HUES64 (cell line): ENCODE data around the gene CDH4.

ENCODE experiments used
- H3K27ac ChIP-seq: 2 replicates; pipeline ENCODE4 v1.7.0; 2013; ENCODE audit warnings: low read depth, low read length, inconsistent platforms
- H3K27me3 ChIP-seq: 2 replicates; pipeline ENCODE4 v1.6.1; 2013; ENCODE audit warnings: mild to moderate bottlenecking, low read length; ENCODE audit not compliant: insufficient read depth
- H3K36me3 ChIP-seq: 2 replicates; pipeline ENCODE4 v1.6.1; 2013; ENCODE audit warnings: mild to moderate bottlenecking, low read length; ENCODE audit not compliant: insufficient read depth
- H3K4me1 ChIP-seq: 2 replicates; pipeline ENCODE4 v1.6.1; 2013; ENCODE audit warnings: mild to moderate bottlenecking, low read length, moderate library complexity; ENCODE audit not compliant: insufficient read depth
- H3K4me3 ChIP-seq: 2 replicates; pipeline ENCODE4 v1.5.1; 2013; ENCODE audit warnings: mild to moderate bottlenecking, low read length, moderate library complexity
- H3K9ac ChIP-seq: 2 replicates; pipeline ENCODE4 v1.6.1; 2013; ENCODE audit warnings: mild to moderate bottlenecking, low read depth, low read length
- H3K9me3 ChIP-seq: 2 replicates; pipeline ENCODE4 v1.6.1; 2013; ENCODE audit warnings: low read depth, low read length; ENCODE audit not compliant: insufficient read depth
- WGBS: fragments of 150-250, 120-280 bp; methylation state at CpG from one replicate; pipeline ENCODE4 v1.1.7; 2013; ENCODE audit warnings: missing lambda C conversion rate; 5-methylcytosine and 5-hydroxymethylcytosine counted together

The CDH4 gene

GRCh38 chr20:61802721-61803311, 550.8 kb downstream of the CDH4 start:
- 92% methylated on average over 36 of the region's 36 CpGs for WGBS
- H3K27me3 ChIP-seq = no peaks in the 10 kb centered on the region

GRCh38 chr20:61803416-61803914, 551.4 kb downstream of the CDH4 start:
- Histone ChIP-seq H3K27me3 (no peaks in the 10 kb centered on the region), H3K9ac (no peak overlapping the region), H3K36me3 (no peaks in the 10 kb centered on the region), H3K4me3 (no peak overlapping the region), H3K9me3 (no peaks in the 10 kb centered on the region), H3K4me1 (no peaks in the 10 kb centered on the region), H3K27ac (no peak overlapping the region)
- 66% methylated on average over 19 of the region's 19 CpGs for whole genome bisulfite sequencing

More at GRCh38 chr20:61802721-61803311, 550.8 kb downstream of the CDH4 start:
- no peak overlapping the region for H3K9ac ChIP-seq
- no peaks in the 10 kb centered on the region for H3K9me3 ChIP-seq
- H3K4me1 ChIP-seq = no peaks in the 10 kb centered on the region
- H3K4me3 ChIP-seq = no peak overlapping the region
- H3K27ac ChIP-seq = no peak overlapping the region
- H3K36me3 ChIP-seq = no peaks in the 10 kb centered on the region

GRCh38 chr20:61803915-61804751, 552.1 kb downstream of the CDH4 start:
- no peaks in the 10 kb centered on the region for H3K4me1 ChIP-seq
- no peak overlapping the region for H3K9ac ChIP-seq
- no peak overlapping the region for H3K4me3 ChIP-seq
- H3K27me3 ChIP-seq = no peaks in the 10 kb centered on the region
- H3K36me3 ChIP-seq = no peaks in the 10 kb centered on the region
- WGBS = 81% methylated on average over 27 of the region's 27 CpGs
- H3K9me3 ChIP-seq = no peaks in the 10 kb centered on the region
- H3K27ac ChIP-seq = no peak overlapping the region

GRCh38 chr20:61804752-61805295, 552.8 kb downstream of the CDH4 start:
- H3K9ac ChIP-seq = no peak overlapping the region
- H3K27ac ChIP-seq = no peak overlapping the region
- H3K4me3 ChIP-seq = no peak overlapping the region
- 92% methylated on average over 13 of the region's 13 CpGs for WGBS
- no peaks in the 10 kb centered on the region for H3K36me3 ChIP-seq
- no peaks in the 10 kb centered on the region for H3K9me3 ChIP-seq
- H3K27me3 ChIP-seq = no peaks in the 10 kb centered on the region
- H3K4me1 ChIP-seq = no peaks in the 10 kb centered on the region

GRCh38 chr20:61805365-61805764, 553.3 kb downstream of the CDH4 start:
- WGBS = 94% methylated on average over 12 of the region's 12 CpGs
- Histone ChIP-seq H3K27me3 (no peaks in the 10 kb centered on the region), H3K9ac (no peak overlapping the region), H3K4me1 (no peaks in the 10 kb centered on the region), H3K4me3 (no peak overlapping the region), H3K36me3 (no peaks in the 10 kb centered on the region), H3K27ac (no peak overlapping the region), H3K9me3 (no peaks in the 10 kb centered on the region)

GRCh38 chr20:61805781-61806180, 553.7 kb downstream of the CDH4 start:
- no peak overlapping the region for H3K27ac ChIP-seq
- no peaks in the 10 kb centered on the region for H3K27me3 ChIP-seq
- H3K9me3 ChIP-seq = no peaks in the 10 kb centered on the region
- WGBS = 92% methylated on average over 8 of the region's 8 CpGs
- no peak overlapping the region for H3K9ac ChIP-seq
- no peaks in the 10 kb centered on the region for H3K36me3 ChIP-seq
- H3K4me1 ChIP-seq = no peaks in the 10 kb centered on the region
- no peak overlapping the region for H3K4me3 ChIP-seq

GRCh38 chr20:61806314-61806713, 554.3 kb downstream of the CDH4 start:
- no peaks in the 10 kb centered on the region for H3K9me3 ChIP-seq
- no peak overlapping the region for H3K4me3 ChIP-seq
- WGBS = 95% methylated on average over 16 of the region's 16 CpGs
- H3K4me1 ChIP-seq = no peaks in the 10 kb centered on the region
- no peak overlapping the region for H3K27ac ChIP-seq
- no peaks in the 10 kb centered on the region for H3K36me3 ChIP-seq
- H3K9ac ChIP-seq = no peak overlapping the region
- no peaks in the 10 kb centered on the region for H3K27me3 ChIP-seq

GRCh38 chr20:61806995-61807394, 554.9 kb downstream of the CDH4 start:
- Histone ChIP-seq H3K4me3 (no peak overlapping the region), H3K36me3 (no peaks in the 10 kb centered on the region), H3K27ac (no peak overlapping the region), H3K4me1 (no peaks in the 10 kb centered on the region), H3K9me3 (no peaks in the 10 kb centered on the region), H3K9ac (no peak overlapping the region), H3K27me3 (no peaks in the 10 kb centered on the region)
- WGBS = 92% methylated on average over 7 of the region's 7 CpGs

GRCh38 chr20:61807471-61808160, 555.6 kb downstream of the CDH4 start:
- H3K27me3 ChIP-seq = no peaks in the 10 kb centered on the region
- H3K9ac ChIP-seq = no peak overlapping the region
- H3K9me3 ChIP-seq = no peaks in the 10 kb centered on the region
- 93% methylated on average over 22 of the region's 22 CpGs for WGBS
- no peaks in the 10 kb centered on the region for H3K36me3 ChIP-seq
- no peak overlapping the region for H3K4me3 ChIP-seq
- H3K4me1 ChIP-seq = no peaks in the 10 kb centered on the region
- H3K27ac ChIP-seq = no peak overlapping the region

- no peak overlapping the region for H3K27ac ChIP-seq
- H3K4me3 ChIP-seq = no peak overlapping the region
- H3K36me3 ChIP-seq = no peaks in the 10 kb centered on the region
- no peaks in the 10 kb centered on the region for H3K9me3 ChIP-seq
- 89% methylated on average over 13 of the region's 13 CpGs for WGBS
- H3K27me3 ChIP-seq = no peaks in the 10 kb centered on the region
- H3K9ac ChIP-seq = no peak overlapping the region
- H3K4me1 ChIP-seq = no peaks in the 10 kb centered on the region
These were observed 556.4 kb downstream of the CDH4 start for GRCh38 chr20:61808447-61808846.
